Keratinocyte (primary cell): ENCODE data around the gene CYP46A1.

Source experiments
- CTCF ChIP-seq, 3 experiments: IDR thresholded peaks in 1 of 3; conservative IDR thresholded peaks in 1 of 3; optimal IDR thresholded peaks in 1 of 3; 2 replicates in 2 of 3; 3 replicates in 1 of 3; pipeline versions ENCODE3 to v1.5.1; 2011; ENCODE audit warnings: low read length in 3 of 3, mild to moderate bottlenecking in 3 of 3, moderate library complexity in 2 of 3, control low read depth in 1 of 3, inconsistent platforms in 1 of 3; ENCODE audit not compliant: insufficient read depth in 2 of 3; ENCODE audit errors: extremely low read depth in 1 of 3
- EZH2 ChIP-seq: IDR thresholded peaks from one replicate; pipeline ENCODE4 v1.6.1; 2012; ENCODE audit warnings: inconsistent platforms, mild to moderate bottlenecking, low read length, moderate library complexity

GRCh38 chr14:99677231-99678140 is 6.6 kb upstream of the CYP46A1 start:
- TF ChIP-seq CTCF (optimal IDR thresholded peaks at IDR 0.05 in 1 of 3, IDR thresholded peaks at IDR 0.05 in 1 of 3, conservative IDR thresholded peaks at IDR 0.05 in 1 of 3; ENCODE audit: extremely low read depth in 1 of 3, insufficient read depth in 2 of 3, low read length in 3 of 3), result no peak
- no peak for TF ChIP-seq EZH2
